GM23248 (cell line): Measurements from ENCODE around the gene TENM4. TPM values are rescaled to one million over a fixed set of nuclear protein-coding genes. Genes with fewer than 3 reads are reported as not detected.

Source experiments
- DNase-seq: peaks from one replicate; pipeline ENCODE4 v3.0.0-alpha.2; 2015
- H2AFZ ChIP-seq: fragments of 200-600 bp; sonication (generic); 2 replicates; pipeline ENCODE4 v1.6.1; 2016; ENCODE audit warnings: antibody characterized with exemption
- H3F3A ChIP-seq: fragments of 200-600 bp; sonication (generic); 2 replicates; pipeline ENCODE4 v1.6.1; 2016; ENCODE audit warnings: mild to moderate bottlenecking, antibody characterized with exemption, mixed run types; ENCODE audit not compliant: insufficient read depth
- H3K27ac ChIP-seq: fragments of 200-600 bp; sonication (generic); 2 replicates; pipeline ENCODE4 v1.5.1; 2016; ENCODE audit warnings: mild to moderate bottlenecking
- H3K27me3 ChIP-seq: fragments of 200-600 bp; sonication (generic); replicated peaks from 2 replicates; pipeline ENCODE4 v1.6.1; 2016; ENCODE audit warnings: mild to moderate bottlenecking; ENCODE audit not compliant: insufficient read depth
- H3K36me3 ChIP-seq: fragments of 200-600 bp; sonication (generic); 2 replicates; pipeline ENCODE4 v1.6.1; 2016; ENCODE audit warnings: low read depth, mild to moderate bottlenecking
- H3K4me1 ChIP-seq: fragments of 200-600 bp; sonication (generic); 2 replicates; pipeline ENCODE4 v1.6.1; 2016; ENCODE audit warnings: mild to moderate bottlenecking; ENCODE audit not compliant: insufficient read depth
- H3K4me2 ChIP-seq: fragments of 200-600 bp; sonication (generic); one replicate; pipeline ENCODE4 v1.6.1; 2016; ENCODE audit warnings: mild to moderate bottlenecking; ENCODE audit not compliant: unreplicated experiment
- H3K4me3 ChIP-seq: fragments of 200-600 bp; sonication (generic); 2 replicates; pipeline ENCODE4 v1.5.1; 2016; ENCODE audit warnings: mild to moderate bottlenecking
- H3K79me2 ChIP-seq: fragments of 200-600 bp; sonication (generic); 2 replicates; pipeline ENCODE4 v1.6.1; 2016; ENCODE audit warnings: mild to moderate bottlenecking; ENCODE audit not compliant: insufficient read depth
- H3K9ac ChIP-seq: fragments of 200-600 bp; sonication (generic); 2 replicates; pipeline ENCODE4 v1.6.1; 2016; ENCODE audit warnings: mild to moderate bottlenecking
- H3K9me2 ChIP-seq: fragments of 200-600 bp; sonication (generic); 2 replicates; pipeline ENCODE4 v1.6.1; 2016; ENCODE audit warnings: mixed run types, mild to moderate bottlenecking, moderate library complexity; ENCODE audit not compliant: insufficient read depth
- H3K9me3 ChIP-seq: fragments of 200-600 bp; sonication (generic); one replicate; pipeline ENCODE4 v1.6.1; 2017; ENCODE audit warnings: low read depth
- H4K20me1 ChIP-seq: fragments of 200-600 bp; sonication (generic); 2 replicates; pipeline ENCODE4 v1.6.0; 2016; ENCODE audit not compliant: insufficient read depth
- EZH2 ChIP-seq: fragments of 200-600 bp; sonication (generic); IDR thresholded peaks from 2 replicates; pipeline ENCODE4 v1.6.1; 2018; ENCODE audit warnings: antibody characterized with exemption, mild to moderate bottlenecking; ENCODE audit not compliant: insufficient read depth, poor library complexity, severe bottlenecking
- EZH2phosphoT487 ChIP-seq: fragments of 200-600 bp; sonication (generic); IDR thresholded peaks from 2 replicates; pipeline ENCODE4 v1.6.1; 2018; ENCODE audit warnings: antibody characterized with exemption, moderate library complexity, mild to moderate bottlenecking, low read depth; ENCODE audit not compliant: insufficient read depth
- WGBS, 2 experiments: methylation state at CpG; one replicate each; pipeline ENCODE4 v1.1.6; 2015 to 2017; ENCODE audit warnings: low lambda C conversion rate in 2 of 2, low coverage in 1 of 2; ENCODE audit errors: missing lambda C conversion rate in 2 of 2; 5-methylcytosine and 5-hydroxymethylcytosine counted together
- in situ Hi-C: fragments of 300-500 bp; cut with MboI; formaldehyde crosslinking; loops from 2 replicates; pipeline ENCODE4 v1.15.0; 2020
- polyA plus RNA-seq: library from polyadenylated mRNA; unstranded; fragments of >200 nt; fragmentation: Nextera tagmentation; extraction: Ambion mirVana; gene quantifications from 2 replicates; pipeline ENCODE4 v1.2.1, GENCODE V29; 2016
- total RNA-seq: library from RNA; depleted of rRNA; stranded (reverse); fragments of >200 nt; shearing (Covaris generic); gene quantifications from 2 replicates; pipeline ENCODE4 v1.2.3, GENCODE V29; 2014

The TENM4 gene
- total and polyA plus RNA-seq, 2 experiments from 2014 or later = 0.11 to 0.48 TPM

DNA sequence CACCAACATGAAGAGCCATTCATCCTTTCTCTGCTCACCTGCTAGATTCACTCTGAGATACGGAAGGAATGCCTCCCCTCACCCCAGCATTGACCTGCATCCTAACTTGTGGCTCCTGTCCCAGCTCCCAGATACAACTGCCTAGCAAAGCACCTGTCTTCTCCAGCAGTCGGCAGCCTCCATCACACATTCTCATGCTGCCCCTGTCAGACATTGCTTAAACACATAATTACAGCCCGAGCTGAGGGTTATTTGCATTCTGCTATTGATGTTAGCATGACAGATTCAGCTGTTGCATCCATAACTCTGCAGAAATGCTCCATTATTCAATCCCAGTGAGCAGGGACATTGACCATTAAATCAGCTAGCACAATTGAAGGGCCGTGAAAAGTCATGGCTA is 681.8 kb downstream of the TENM4 start:
- Histone ChIP-seq H3K4me3 (no peak overlapping the region), H3F3A (no peaks in the 10 kb centered on the region), H3K9me2 (no peaks in the 10 kb centered on the region), H3K79me2 (no peaks in the 10 kb centered on the region), H3K9me3 (no peaks in the 10 kb centered on the region), H3K9ac (no peak overlapping the region), H3K36me3 (no peaks in the 10 kb centered on the region), H3K4me2 (no peak overlapping the region), H3K4me1 (no peaks in the 10 kb centered on the region), H3K27ac (no peak overlapping the region), H3K27me3 (no peaks in the 10 kb centered on the region), H4K20me1 (no peaks in the 10 kb centered on the region), H2AFZ (no peak overlapping the region)
- in situ Hi-C loops = no loop called here
- TF ChIP-seq EZH2 (no peak), EZH2phosphoT487 (no peak)
- WGBS, 2 experiments = 15 to 18% methylated on average over 4 of the region's 4 CpGs
- DNase-seq = no peak

DNA sequence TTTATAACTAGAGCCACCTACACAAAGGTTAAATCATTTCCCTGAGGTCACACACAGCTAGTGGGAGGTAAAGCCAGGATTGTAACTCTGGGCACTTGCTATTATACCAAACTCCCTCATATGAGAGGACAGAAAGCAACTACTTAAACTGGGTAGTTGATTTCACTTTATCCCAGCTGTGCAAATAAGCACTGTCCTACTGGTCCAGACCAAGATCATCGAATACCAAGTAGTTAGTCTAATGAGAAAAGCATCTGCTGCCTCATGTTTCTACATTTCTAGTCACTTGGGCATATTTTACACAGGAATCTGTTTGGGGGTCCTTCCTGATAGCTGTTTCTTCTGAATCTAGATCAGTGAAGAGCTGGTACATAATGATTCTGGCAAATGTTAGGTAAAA is 687.5 kb downstream of the TENM4 start:
- H4K20me1 ChIP-seq = no peaks in the 10 kb centered on the region
- no peak overlapping the region for H3K27ac ChIP-seq
- no peaks in the 10 kb centered on the region for H3K9me3 ChIP-seq
- H3K4me2 ChIP-seq = no peak overlapping the region
- no peaks in the 10 kb centered on the region for H3K27me3 ChIP-seq
- H3K9ac ChIP-seq = no peak overlapping the region
- DNase-seq = no peak
- H3K9me2 ChIP-seq = no peaks in the 10 kb centered on the region
- in situ Hi-C loops = no loop called here
- WGBS, 2 experiments = 21 to 29% methylated on average over 1 of the region's 1 CpG
- H3K4me1 ChIP-seq = no peaks in the 10 kb centered on the region
- TF ChIP-seq EZH2phosphoT487 = no peak
- no peak for TF ChIP-seq EZH2
- no peak overlapping the region for H3K4me3 ChIP-seq
- H3K36me3 ChIP-seq = no peaks in the 10 kb centered on the region
- H3K79me2 ChIP-seq = no peaks in the 10 kb centered on the region
- no peak overlapping the region for H2AFZ ChIP-seq
- H3F3A ChIP-seq = no peaks in the 10 kb centered on the region

DNA sequence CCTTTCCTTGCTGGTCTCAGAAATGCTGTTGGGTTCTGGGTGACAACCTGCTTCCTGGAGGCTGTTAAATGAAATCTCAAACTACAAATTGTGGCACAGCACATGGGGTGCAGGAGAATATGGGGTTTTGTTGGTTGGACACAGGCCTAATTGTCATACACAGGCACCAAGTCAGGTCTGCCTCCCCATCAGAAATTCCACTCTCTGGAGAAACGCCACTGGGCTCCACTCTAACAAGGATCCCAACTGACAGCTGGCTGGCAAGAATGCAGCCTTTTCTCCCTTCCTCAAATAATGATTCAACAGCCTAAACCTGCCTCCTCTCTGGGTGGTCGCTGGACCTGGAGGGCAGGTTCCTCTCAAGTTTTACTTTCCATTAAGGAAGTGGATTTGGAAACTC is 688.3 kb downstream of the TENM4 start:
- Histone ChIP-seq H3K79me2 (no peaks in the 10 kb centered on the region), H2AFZ (no peak overlapping the region), H3K27ac (no peak overlapping the region), H4K20me1 (no peaks in the 10 kb centered on the region), H3K9me3 (no peaks in the 10 kb centered on the region), H3K9me2 (no peaks in the 10 kb centered on the region), H3F3A (no peaks in the 10 kb centered on the region), H3K4me1 (no peaks in the 10 kb centered on the region), H3K9ac (no peak overlapping the region), H3K36me3 (no peaks in the 10 kb centered on the region), H3K4me3 (no peak overlapping the region), H3K27me3 (no peaks in the 10 kb centered on the region), H3K4me2 (no peak overlapping the region)
- WGBS, 2 experiments = 45 to 52% methylated on average over 2 of the region's 2 CpGs
- in situ Hi-C loops = no loop called here
- TF ChIP-seq EZH2 (no peak), EZH2phosphoT487 (no peak)
- no peak for DNase-seq

DNA sequence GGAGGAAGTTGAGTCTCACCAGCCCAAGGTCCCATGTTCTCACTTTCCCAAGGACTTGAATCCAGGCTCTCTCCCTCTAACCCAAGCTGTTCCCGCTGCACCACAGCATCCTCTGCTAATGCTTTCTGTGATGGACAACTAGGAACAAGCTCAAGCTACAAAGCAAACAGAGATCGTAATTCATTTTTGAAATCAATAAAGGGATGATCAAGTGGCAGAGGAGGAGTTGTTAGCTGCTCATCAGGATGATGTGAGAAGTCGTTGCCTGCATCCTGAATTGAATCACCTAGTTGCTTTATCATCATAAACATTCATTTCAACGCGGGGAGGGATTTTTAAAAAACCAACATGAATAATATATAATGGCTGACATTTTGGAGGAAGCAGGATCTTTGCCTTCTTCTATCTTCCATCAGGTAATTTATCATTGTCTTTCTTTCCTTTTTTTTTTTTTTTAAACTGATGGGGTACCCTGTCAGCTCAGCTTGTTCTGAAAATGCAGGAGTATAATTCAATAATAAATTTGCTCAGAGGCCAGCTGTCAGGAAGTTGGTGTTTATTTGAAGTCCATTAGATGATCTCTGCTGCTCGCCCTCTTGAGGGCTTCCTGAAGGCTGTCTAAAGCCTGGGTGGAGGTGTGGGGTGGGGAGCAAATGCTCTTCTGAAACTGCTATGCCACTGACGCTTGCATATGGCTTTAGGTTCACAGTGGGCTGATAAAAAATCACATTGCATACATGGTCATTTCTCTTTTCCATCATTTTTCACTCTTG is 691.7 kb downstream of the TENM4 start:
- Histone ChIP-seq H3K9me2 (no peaks in the 10 kb centered on the region), H3K9me3 (no peaks in the 10 kb centered on the region), H3K4me2 (no peak overlapping the region), H3K4me1 (no peaks in the 10 kb centered on the region), H3K36me3 (no peaks in the 10 kb centered on the region), H3K27ac (no peak overlapping the region), H3F3A (no peaks in the 10 kb centered on the region), H4K20me1 (no peaks in the 10 kb centered on the region), H3K9ac (no peak overlapping the region), H3K4me3 (no peak overlapping the region), H3K79me2 (no peaks in the 10 kb centered on the region), H3K27me3 (no peaks in the 10 kb centered on the region), H2AFZ (no peak overlapping the region)
- DNase-seq = no peak
- 38 to 46% methylated on average over 7 of the region's 7 CpGs for WGBS, 2 experiments
- in situ Hi-C loops = no loop called here
- TF ChIP-seq EZH2 = no peak
- TF ChIP-seq EZH2phosphoT487 = no peak
